Measurements from ENCODE around the gene TFAP2B.

Gene TFAP2B

DNA sequence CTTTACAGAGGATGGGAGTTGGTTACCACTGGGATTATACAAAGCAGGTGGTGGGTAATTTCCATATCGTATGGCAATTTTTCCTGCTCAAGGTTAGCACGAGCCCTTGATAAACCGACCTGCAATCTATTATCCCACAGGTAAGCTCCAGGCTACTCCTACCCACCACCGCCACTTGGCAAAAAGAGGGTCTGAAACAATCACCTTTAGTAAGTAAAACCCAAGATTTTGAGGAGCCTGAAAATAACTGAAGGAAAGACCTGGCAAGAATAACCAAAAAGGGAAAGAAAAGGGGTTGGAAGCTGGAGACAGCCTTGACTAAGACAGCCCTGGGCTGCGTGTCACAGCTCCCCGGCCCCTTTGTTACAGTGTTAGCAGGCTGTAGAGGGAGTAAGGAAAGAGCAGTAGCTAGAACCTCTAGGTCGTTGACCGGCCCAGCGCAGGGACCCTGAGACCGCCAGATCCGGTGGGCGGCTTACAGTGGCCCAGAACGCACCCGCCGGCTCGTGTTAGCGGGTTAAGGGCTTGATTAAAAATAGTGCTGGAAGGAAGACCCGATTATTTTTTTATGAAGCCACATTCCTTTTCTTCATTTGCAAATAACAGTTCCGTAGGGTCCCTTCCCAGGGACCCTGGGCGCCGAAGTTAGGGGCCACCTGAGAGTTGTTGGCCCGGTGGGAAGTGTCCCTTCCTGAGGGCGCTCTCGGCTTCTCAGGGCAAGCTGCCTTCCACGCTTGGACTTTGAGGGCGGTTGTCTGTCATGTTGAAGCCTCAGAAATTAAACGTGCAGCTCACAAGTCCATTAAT lies 30.5 kb downstream of the TFAP2B start:
- H3K4me3 ChIP-seq (ENCODE audit: low read depth, low read length): no peak overlapping the region
- TF ChIP-seq, protein P1, sequence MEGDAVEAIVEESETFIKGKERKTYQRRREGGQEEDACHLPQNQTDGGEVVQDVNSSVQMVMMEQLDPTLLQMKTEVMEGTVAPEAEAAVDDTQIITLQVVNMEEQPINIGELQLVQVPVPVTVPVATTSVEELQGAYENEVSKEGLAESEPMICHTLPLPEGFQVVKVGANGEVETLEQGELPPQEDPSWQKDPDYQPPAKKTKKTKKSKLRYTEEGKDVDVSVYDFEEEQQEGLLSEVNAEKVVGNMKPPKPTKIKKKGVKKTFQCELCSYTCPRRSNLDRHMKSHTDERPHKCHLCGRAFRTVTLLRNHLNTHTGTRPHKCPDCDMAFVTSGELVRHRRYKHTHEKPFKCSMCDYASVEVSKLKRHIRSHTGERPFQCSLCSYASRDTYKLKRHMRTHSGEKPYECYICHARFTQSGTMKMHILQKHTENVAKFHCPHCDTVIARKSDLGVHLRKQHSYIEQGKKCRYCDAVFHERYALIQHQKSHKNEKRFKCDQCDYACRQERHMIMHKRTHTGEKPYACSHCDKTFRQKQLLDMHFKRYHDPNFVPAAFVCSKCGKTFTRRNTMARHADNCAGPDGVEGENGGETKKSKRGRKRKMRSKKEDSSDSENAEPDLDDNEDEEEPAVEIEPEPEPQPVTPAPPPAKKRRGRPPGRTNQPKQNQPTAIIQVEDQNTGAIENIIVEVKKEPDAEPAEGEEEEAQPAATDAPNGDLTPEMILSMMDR (IDR thresholded peaks at IDR 0.05; ENCODE audit: low read depth, low read length): no peak

DNA sequence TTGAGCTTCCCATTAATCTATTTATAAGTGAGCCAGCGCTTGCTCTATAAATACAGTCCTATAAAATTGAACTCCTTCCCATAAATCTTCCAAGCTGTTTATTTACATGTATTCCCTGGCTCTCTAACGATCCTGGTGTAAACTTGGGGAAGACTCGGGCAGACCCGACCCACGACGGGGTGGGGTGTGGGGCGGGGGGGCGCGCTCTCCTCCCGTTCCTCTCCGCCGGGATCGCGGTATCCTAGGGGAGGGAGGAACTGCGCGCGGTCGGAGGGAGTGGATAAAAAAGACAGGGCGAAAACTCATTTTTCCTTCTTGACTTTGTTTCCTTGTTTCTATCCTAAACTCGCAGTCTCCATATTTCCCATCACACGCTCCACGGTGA lies 31.1 kb downstream of the TFAP2B start:
- no peak overlapping the region for H3K4me3 ChIP-seq (ENCODE audit: low read depth, low read length)
- TF ChIP-seq, protein P1 (IDR thresholded peaks at IDR 0.05; ENCODE audit: low read depth, low read length): no peak

DNA sequence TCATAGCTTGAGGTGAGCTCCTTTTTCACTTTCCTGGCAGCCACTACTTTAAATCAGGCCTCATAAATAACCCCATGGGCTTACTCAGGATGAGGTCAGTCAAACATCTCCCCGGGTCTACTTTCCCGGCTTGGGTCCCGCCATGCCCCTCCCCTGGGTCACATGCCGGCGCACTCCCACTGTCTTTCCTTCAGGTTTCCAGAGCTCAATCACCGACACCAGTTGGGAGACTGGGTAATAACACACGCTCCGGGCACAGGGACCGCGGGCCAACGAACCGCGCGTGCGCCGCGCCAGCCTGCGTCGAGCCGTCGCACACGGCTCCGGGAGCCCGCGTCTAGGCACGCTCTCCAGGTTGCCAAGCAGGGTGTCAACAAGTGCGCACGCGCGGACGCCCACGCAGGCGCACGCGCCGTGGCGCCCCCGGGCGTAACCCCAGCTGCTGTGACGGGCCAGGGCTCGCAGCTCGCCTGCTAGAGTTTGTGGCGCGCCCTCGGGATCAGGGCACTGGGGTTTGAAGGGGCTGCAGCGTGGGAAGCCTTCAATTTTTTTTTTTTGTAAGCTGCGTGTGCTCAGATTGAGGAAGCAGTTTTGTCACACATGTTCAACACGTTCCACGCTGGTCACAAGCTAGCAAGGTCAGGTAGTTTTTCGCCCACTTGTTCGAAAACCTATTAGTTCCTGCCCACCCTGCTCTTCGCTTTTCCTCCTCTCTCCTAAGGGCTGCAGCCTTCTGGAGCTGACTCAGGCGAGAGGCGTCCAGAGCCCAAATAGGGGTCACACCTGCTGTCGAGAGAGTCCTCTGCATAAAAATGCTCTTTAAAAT lies 31.8 kb downstream of the TFAP2B start:
- no peak overlapping the region for H3K4me3 ChIP-seq (ENCODE audit: low read depth, low read length)
- TF ChIP-seq, protein P1 (IDR thresholded peaks at IDR 0.05; ENCODE audit: low read depth, low read length): no peak

DNA sequence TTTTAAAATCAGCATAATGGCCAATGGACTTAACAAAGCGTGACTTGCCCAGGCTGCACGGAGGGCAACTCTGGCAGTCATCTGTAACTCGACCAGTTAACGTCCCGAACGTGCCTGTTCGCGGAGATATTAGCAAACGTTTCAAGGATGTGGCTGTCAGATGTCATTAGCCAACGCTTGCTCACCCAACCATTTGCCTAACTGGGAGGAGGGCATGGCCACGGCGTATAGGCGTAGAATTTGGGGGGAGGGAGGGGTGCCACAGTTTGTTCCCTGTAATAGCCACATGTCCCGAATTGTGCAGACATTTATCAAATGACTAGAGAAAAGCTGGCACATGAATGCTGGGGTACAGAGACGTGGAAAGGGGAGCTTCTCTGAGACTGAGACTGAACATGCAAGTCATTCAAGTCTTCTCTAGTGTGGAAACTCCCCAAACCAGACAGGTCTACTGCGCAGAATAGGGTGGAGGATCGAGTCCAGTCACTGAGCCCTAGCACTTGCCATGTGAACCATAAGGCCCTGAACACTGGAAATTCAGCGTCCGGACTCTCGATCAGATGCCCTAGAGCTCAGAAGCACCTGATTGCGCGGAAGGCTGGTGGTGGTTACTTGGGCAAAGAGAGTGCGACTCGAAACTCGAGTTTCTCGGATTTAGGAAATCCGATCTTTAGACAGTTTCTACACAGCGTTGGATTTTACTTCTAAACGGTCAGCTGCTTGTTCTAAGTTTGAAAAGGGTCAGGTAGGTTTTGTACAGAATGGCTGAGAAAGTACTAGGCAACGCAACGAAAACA lies 32.6 kb downstream of the TFAP2B start:
- TF ChIP-seq, protein P1 (IDR thresholded peaks at IDR 0.05; ENCODE audit: low read depth, low read length): no peak
- no peak overlapping the region for H3K4me3 ChIP-seq (ENCODE audit: low read depth, low read length)

DNA sequence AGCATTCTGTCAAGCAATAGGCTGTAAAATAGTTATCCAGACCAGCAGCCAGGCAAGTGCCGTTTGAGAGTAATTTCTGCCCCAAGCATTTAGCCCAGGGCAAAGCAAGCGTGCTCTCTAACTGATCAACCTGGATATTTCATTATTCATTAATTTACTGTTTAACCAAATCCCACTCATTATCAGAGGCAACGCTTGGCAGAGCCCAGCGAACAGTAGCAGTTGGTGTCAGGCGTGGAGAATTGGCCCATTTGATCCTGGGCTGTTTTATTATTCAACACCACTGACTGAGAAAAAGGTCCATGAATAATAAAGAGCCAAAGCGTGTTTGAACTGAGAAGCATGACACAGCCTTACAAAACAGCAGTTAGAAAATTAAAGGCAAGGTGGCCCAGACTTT lies 35.3 kb downstream of the TFAP2B start:
- no peak overlapping the region for H3K4me3 ChIP-seq (ENCODE audit: low read depth, low read length)

DNA sequence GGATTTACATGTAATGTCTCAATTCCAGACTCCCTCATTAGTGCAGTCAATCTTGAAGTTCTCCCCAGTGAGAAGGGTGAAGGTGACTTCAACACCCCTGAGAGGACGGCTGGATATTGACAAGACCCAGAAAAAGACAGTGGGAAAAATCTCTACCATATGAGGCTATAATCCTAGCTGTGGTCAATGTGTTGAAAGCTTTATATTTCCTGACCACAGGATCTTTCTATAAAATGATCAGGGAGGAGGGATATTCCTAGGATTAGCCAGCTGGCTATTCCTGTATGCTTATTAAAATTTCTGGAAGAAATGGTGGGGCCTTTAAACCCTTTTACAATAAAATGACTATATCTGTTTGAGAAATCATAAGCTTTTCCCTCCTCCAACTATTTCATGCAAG lies 43.0 kb downstream of the TFAP2B start:
- TF ChIP-seq, protein P1 (IDR thresholded peaks at IDR 0.05; ENCODE audit: low read depth, low read length): no peak
- no peak overlapping the region for H3K4me3 ChIP-seq (ENCODE audit: low read depth, low read length)

More for the DNA sequence above, 35.3 kb downstream of the TFAP2B start:
- TF ChIP-seq, protein P1 (IDR thresholded peaks at IDR 0.05; ENCODE audit: low read depth, low read length): no peak
